H1 (cell line): ENCODE results near the gene RAPGEF1. TPM values are rescaled to one million over a fixed set of nuclear protein-coding genes. Genes with fewer than 3 reads are reported as not detected.

ENCODE experiments used
- ATF3 ChIP-seq: IDR thresholded peaks from 2 replicates; pipeline ENCODE4 v1.6.1; 2011; ENCODE audit warnings: low read depth, mild to moderate bottlenecking, low read length; ENCODE audit not compliant: insufficient read depth
- E2F6 ChIP-seq: IDR thresholded peaks from 2 replicates; pipeline ENCODE4 v1.6.1; 2012; ENCODE audit warnings: inconsistent platforms
- JUND ChIP-seq: IDR thresholded peaks from 2 replicates; pipeline ENCODE4 v1.6.1; 2011; ENCODE audit warnings: mild to moderate bottlenecking, improper control_type of control experiment, low read length
- POLR2AphosphoS5 ChIP-seq: IDR thresholded peaks from 2 replicates; pipeline ENCODE4 v1.6.1; 2011; ENCODE audit warnings: low read depth, low read length
- POU5F1 ChIP-seq: IDR thresholded peaks from 2 replicates; pipeline ENCODE4 v1.6.1; 2011; ENCODE audit warnings: low read depth, mild to moderate bottlenecking, low read length, moderate library complexity
- SAP30 ChIP-seq: fragments of 300-600 bp; sonication (generic); IDR thresholded peaks from 2 replicates; pipeline ENCODE4 v1.7.1; 2012; ENCODE audit warnings: low read length, moderate library complexity, mild to moderate bottlenecking, inconsistent platforms; ENCODE audit not compliant: insufficient read depth, insufficient replicate concordance
- TCF12 ChIP-seq: IDR thresholded peaks from 2 replicates; pipeline ENCODE4 v1.6.1; 2011; ENCODE audit warnings: low read depth, mild to moderate bottlenecking, low read length
- polyA plus RNA-seq, 7 experiments: library from polyadenylated mRNA; depleted of rRNA in 3 of 7; stranded (reverse) in 5 of 7; unstranded in 2 of 7; fragments of >200 nt in 5 of 7; fragments of 200-250 nt in 2 of 7; gene quantifications; 1 replicate in 5 of 7; 2 replicates in 1 of 7; 4 replicates in 1 of 7; pipeline versions ENCODE4 v1.2.1 to v1.2.3, GENCODE V29; 2011 to 2013; ENCODE audit warnings: missing spikeins in 2 of 7, mixed read lengths in 2 of 7
- total RNA-seq: library from RNA; stranded (reverse); fragmentation: NEBNext Ultra II Directional; extraction: Animal tissue kit (Norgen Biotek cat#: 25700); gene quantifications from 2 replicates; pipeline ENCODE4 v1.2.1, GENCODE V29; 2021

The RAPGEF1 gene
- total and polyA plus RNA-seq, 2 of the 8 experiments (the other 6 are each of a cell fraction or from before 2014, with no cell fraction given), result 29.7 to 78.9 TPM

- no peak for TF ChIP-seq ATF3
- TF ChIP-seq POU5F1, result no peak
- no peak for TF ChIP-seq TCF12
- no peak for TF ChIP-seq E2F6
- TF ChIP-seq POLR2AphosphoS5, result no peak
- no peak for TF ChIP-seq SAP30
- no peak for TF ChIP-seq JUND
- TF ChIP-seq, all 59 proteins: peak for 0
These were observed 35.5 kb downstream of the RAPGEF1 start (continued) for GRCh38 chr9:131704141-131704983.
